A549 (cell line): ENCODE results near the gene RASL11B. TPM values are rescaled to one million over a fixed set of nuclear protein-coding genes. Genes with fewer than 3 reads are reported as not detected.

ENCODE experiments used
- ATAC-seq, 2 experiments: fragments of 200-7000 bp in 1 of 2; fragments of >200 bp in 1 of 2; cut with Nextera tagmentation in 1 of 2; cut with Tn5 transposase in 1 of 2; 3 replicates each; pipeline versions ENCODE4 v1.8.0 to v1.9.1; 2018 to 2020; ENCODE audit warnings: mild to moderate bottlenecking in 1 of 2, moderate library complexity in 1 of 2
- CTCF ChIA-PET: fragments of 300-600 bp; sonication (Branson Sonifier 250); formaldehyde crosslinking; extraction: SDS; loops from one replicate; lab custom pipeline; 2021; ENCODE audit warnings: antibody characterized with exemption, inconsistent platforms; lab: Yijun Ruan, JAX
- POLR2A ChIA-PET: fragments of 350-600 bp; formaldehyde crosslinking; extraction: SDS; loops from one replicate; lab custom pipeline; 2021; ENCODE audit warnings: antibody characterized with exemption, inconsistent platforms; lab: Yijun Ruan, JAX
- DNase-seq, 2 experiments: peaks; one replicate each; pipeline versions ENCODE4 v3.0.0 to v3.0.0-alpha.2; 2011 to 2016; ENCODE audit warnings: low read depth in 1 of 2, low spot score in 1 of 2
- FAIRE-seq: peaks from 2 replicates; lab custom pipeline; 2011; peaks lifted over from hg19 to GRCh38; lab: Jason Lieb, UNC
- H3K27ac ChIP-seq, 2 experiments: fragments of >200 bp; sonication (Bioruptor Twin); formaldehyde crosslinking; 3 replicates each; pipeline ENCODE4 v1.5.1; 2016 to 2017
- H3K4me1 ChIP-seq: fragments of >200 bp; sonication (Bioruptor Twin); formaldehyde crosslinking; 3 replicates; pipeline ENCODE4 v1.6.1; 2016
- H3K4me2 ChIP-seq: fragments of >200 bp; sonication (Bioruptor Twin); formaldehyde crosslinking; 3 replicates; pipeline ENCODE4 v1.6.1; 2016
- H3K4me3 ChIP-seq: fragments of >200 bp; sonication (Bioruptor Twin); formaldehyde crosslinking; 3 replicates; pipeline ENCODE4 v1.5.1; 2016
- H3K9me3 ChIP-seq: fragments of >200 bp; sonication (Bioruptor Twin); formaldehyde crosslinking; 3 replicates; pipeline ENCODE4 v1.6.1; 2016
- E2F6 ChIP-seq: IDR thresholded peaks from 2 replicates; pipeline ENCODE4 v1.6.1; 2012; ENCODE audit warnings: low read depth, borderline replicate concordance
- ELK1 ChIP-seq: fragments of 150-350 bp; IDR thresholded peaks from 2 replicates; pipeline ENCODE4 v1.6.1; 2014; ENCODE audit warnings: low read depth, mild to moderate bottlenecking, low read length
- EP300 ChIP-seq, 2 experiments: fragments of >200 bp; sonication (Bioruptor Twin); formaldehyde crosslinking; IDR thresholded peaks; 2 replicates in 1 of 2; 3 replicates in 1 of 2; pipeline ENCODE4 v1.6.1; 2016 to 2017
- KDM5A ChIP-seq: fragments of 200-600 bp; sonication (generic); IDR thresholded peaks from 2 replicates; pipeline ENCODE4 v1.6.1; 2016; ENCODE audit warnings: antibody characterized with exemption, mild to moderate bottlenecking
- PBX3 ChIP-seq: IDR thresholded peaks from 2 replicates; pipeline ENCODE4 v1.6.1; 2012
- POLR2A ChIP-seq: IDR thresholded peaks from 2 replicates; pipeline ENCODE4 v1.6.1; 2012; ENCODE audit warnings: mild to moderate bottlenecking, low read length
- RAD21 ChIP-seq, 2 experiments: fragments of >200 bp in 1 of 2; sonication (Bioruptor Twin) in 1 of 2; formaldehyde crosslinking in 1 of 2; IDR thresholded peaks in 1 of 2; conservative IDR thresholded peaks in 1 of 2; 2 replicates in 1 of 2; 3 replicates in 1 of 2; pipeline ENCODE4 v1.6.1; 2012 to 2018; ENCODE audit warnings: inconsistent platforms in 1 of 2
- RARB ChIP-seq: fragments of 250-450 bp; sonication (Bioruptor Pico); IDR thresholded peaks from 2 replicates; pipeline ENCODE4 v1.8.0; 2021; ENCODE audit warnings: mild to moderate bottlenecking, moderate library complexity
- REST ChIP-seq: fragments of 200-600 bp; sonication (generic); IDR thresholded peaks from 2 replicates; pipeline ENCODE4 v1.6.1; 2016; ENCODE audit warnings: antibody characterized with exemption, mild to moderate bottlenecking, moderate library complexity
- USF2 ChIP-seq: fragments of 450-650 bp; IDR thresholded peaks from 2 replicates; pipeline ENCODE4 v1.6.1; 2014; ENCODE audit warnings: antibody characterized with exemption
- ZFP36 ChIP-seq: fragments of 450-650 bp; IDR thresholded peaks from 2 replicates; pipeline ENCODE4 v1.6.1; 2014; ENCODE audit warnings: borderline replicate concordance; ENCODE audit not compliant: partially characterized antibody
- WGBS: methylation state at CpG from one replicate; pipeline ENCODE4 v1.1.6; 2017; ENCODE audit errors: missing lambda C conversion rate; 5-methylcytosine and 5-hydroxymethylcytosine counted together
- polyA plus RNA-seq, 4 experiments: library from polyadenylated mRNA; depleted of rRNA in 3 of 4; stranded (reverse); fragments of >200 nt; fragmentation: RNase III in 1 of 4; extraction: RNeasy Plus Mini Kit Qiagen cat#74134 plus additional on column Dnase treatment in 1 of 4; gene quantifications; 2 replicates in 3 of 4; 3 replicates in 1 of 4; pipeline ENCODE4 v1.2.3, GENCODE V29; 2011 to 2017

The RASL11B gene
- polyA plus RNA-seq, 2 of the 4 experiments (the other 2 are of a cell fraction), result 0.04 to 0.05 TPM

- TF ChIP-seq ELK1 (no peak), ZFP36 (no peak), USF2 (no peak), PBX3 (no peak), E2F6 (no peak)
Observed at GRCh38 chr4:52915191-52915590, 53.1 kb downstream of the RASL11B start (continued).

- CTCF ChIA-PET, result no interaction called here
- Histone ChIP-seq H3K9me3 (no peaks in the 10 kb centered on the region), H3K4me3 (no peak overlapping the region), H3K27ac (no peak overlapping the region), H3K4me2 (no peak overlapping the region)
- WGBS, result 86% methylated on average over 1 of the region's 6 CpGs
- ATAC-seq, result no peak
- FAIRE-seq, result no peak
- DNase-seq, result no peak
- TF ChIP-seq ZFP36, result no peak
- TF ChIP-seq RARB (CRISPR knock-in tag), result no peak
- no peak for TF ChIP-seq EP300 (IDR thresholded peaks at IDR 0.05)
- no peak for TF ChIP-seq REST
- TF ChIP-seq RAD21 (conservative IDR thresholded peaks at IDR 0.05 in 1 of 2, IDR thresholded peaks at IDR 0.05 in 1 of 2), result no peak
- TF ChIP-seq POLR2A, result no peak
- no peak for TF ChIP-seq KDM5A
- no peak for TF ChIP-seq USF2
- TF ChIP-seq, all 56 proteins: peak for 0
- no peaks in the 10 kb centered on the region for H3K4me1 ChIP-seq
- POLR2A ChIA-PET, result no interaction called here
Observed at GRCh38 chr4:52915730-52916300, 53.7 kb downstream of the RASL11B start.

Other genes with a start within 250 kb of the RASL11B start
- 15.9 and 16.4 TPM in 2 replicates for gene USP46, start 203.0 kb upstream of the RASL11B start, polyA plus RNA-seq (2011; rRNA removed)
- gene USP46, start 203.0 kb upstream of the RASL11B start, polyA plus RNA-seq (2017; fragmentation: RNase III; extraction: RNeasy Plus Mini Kit Qiagen cat#74134 plus additional on column Dnase treatment), result 5.5 to 5.8 TPM (median 5.6 TPM) in 3 replicates
- gene ERVMER34-1, start 110.9 kb upstream of the RASL11B start, polyA plus RNA-seq (2011; rRNA removed), result 0.59 and 0.60 TPM in 2 replicates
- 0.41 to 0.52 TPM (median 0.47 TPM) in 3 replicates for gene ERVMER34-1, start 110.9 kb upstream of the RASL11B start, polyA plus RNA-seq (2017; fragmentation: RNase III; extraction: RNeasy Plus Mini Kit Qiagen cat#74134 plus additional on column Dnase treatment)